GM19351 (cell line): Measurements from ENCODE around the gene NGFR.

ENCODE experiments used
- ATAC-seq: cut with Tn5 transposase; IDR thresholded peaks from one replicate; pipeline ENCODE4 v1.9.1; 2021; ENCODE audit warnings: mild to moderate bottlenecking, moderate library complexity; ENCODE audit not compliant: unreplicated experiment

NGFR gene

GRCh38 chr17:49514071-49514721 lies 19.1 kb downstream of the NGFR start:
- no peak for ATAC-seq

DNA sequence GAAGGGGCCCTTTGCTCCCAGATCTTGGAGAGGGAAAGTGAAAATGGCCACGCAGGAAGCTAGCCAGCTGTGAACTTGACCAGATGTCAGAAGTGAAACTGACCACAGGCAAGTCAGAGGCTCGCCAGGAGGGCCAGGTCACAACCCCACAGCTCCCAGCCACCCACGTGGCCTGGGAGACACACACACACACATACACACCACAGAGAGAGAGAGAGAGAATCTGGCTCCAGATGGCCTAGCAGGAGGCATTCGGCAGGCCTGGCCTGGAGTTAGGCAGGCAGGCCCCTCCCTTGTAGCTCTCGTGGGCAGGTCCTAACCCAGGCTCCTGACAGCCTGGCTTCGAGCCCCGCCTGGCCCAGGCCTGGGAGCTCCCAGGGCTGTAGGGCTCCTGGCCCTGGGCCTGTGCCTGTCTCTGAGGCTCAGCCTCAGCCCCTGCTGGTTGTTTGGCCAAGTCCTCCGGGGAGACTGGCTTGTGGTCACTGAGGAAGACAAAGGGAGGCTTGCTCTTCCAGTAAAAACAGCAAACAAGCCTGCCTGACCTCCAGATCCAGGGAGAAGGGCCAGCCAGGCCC lies 20.2 kb downstream of the NGFR start:
- ATAC-seq: peak; percentile 86

DNA sequence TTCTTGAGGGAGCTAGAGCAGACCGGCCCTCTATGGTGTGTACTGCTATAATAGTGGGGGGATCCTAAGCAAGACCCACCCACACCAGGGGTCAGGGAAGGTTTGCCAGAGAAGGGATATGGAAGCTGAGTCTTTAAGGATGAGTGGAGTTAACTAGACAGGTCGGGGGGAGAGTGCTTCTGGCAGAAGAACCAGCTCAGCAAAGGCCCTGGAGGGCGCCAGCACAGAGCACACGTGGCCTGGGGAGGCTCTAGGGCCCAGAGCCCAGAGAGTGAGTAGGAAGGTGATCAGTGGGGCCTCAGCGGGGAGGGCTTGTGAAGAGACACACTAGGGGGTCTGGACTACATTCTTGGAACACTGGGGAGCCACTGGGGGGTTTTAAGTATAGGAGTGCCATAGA lies 21.1 kb downstream of the NGFR start:
- no peak for ATAC-seq

- no peak for ATAC-seq
Observed at GRCh38 chr17:49518346-49519078, 23.4 kb downstream of the NGFR start.

GRCh38 chr17:49519781-49520180 lies 24.7 kb downstream of the NGFR start:
- ATAC-seq: no peak

- no peak for ATAC-seq
Observed at GRCh38 chr17:49520386-49521087, 25.4 kb downstream of the NGFR start.

- ATAC-seq: no peak
Observed at GRCh38 chr17:49521088-49521450, 26.0 kb downstream of the NGFR start.

GRCh38 chr17:49521471-49522356 lies 26.6 kb downstream of the NGFR start:
- ATAC-seq: no peak

DNA sequence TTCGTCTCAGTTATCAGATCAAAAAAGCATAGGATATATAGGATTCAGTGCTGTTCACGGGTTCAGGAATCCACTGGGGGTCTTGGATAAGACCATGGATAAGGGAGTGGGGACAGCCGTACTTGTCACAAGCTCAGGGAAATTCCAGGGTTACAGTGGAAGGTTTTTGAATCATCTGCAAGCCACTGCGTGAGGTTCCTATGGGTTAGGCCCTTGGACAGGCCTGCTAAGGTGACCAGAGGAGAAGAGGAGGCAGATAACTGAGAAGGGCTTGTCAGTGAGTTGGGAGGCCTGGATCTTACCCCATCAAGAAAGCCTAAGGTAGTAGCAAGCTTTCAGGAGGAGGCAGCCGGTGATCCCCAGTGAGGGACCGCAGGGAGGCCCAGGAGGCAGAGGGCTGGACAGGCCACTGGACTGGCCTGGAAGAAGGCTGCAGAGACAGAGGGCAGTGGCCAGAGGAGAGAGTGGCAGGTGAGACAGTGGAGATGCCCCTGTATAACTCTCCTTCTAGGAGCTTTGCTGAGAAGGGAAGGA lies 27.3 kb downstream of the NGFR start:
- ATAC-seq: no peak

DNA sequence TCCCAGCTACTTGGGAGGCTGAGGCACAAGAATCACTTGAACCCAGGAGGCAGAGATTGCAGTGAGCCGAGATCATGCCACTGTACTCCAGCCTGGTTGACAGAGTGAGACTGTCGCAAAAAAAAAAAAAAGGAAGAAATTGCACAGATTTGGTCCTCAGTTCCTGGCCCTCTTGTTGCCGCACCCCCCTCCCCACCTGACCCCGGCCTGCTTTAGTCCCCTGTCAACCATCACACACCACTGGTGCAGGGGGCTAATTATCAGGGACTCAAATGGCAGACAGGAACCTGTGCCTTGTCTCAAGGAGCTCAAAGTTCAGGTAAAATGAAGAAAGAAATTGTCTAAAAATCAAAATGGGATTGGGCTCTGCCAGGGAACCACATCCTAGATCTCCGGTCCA lies 28.1 kb downstream of the NGFR start:
- no peak for ATAC-seq

DNA sequence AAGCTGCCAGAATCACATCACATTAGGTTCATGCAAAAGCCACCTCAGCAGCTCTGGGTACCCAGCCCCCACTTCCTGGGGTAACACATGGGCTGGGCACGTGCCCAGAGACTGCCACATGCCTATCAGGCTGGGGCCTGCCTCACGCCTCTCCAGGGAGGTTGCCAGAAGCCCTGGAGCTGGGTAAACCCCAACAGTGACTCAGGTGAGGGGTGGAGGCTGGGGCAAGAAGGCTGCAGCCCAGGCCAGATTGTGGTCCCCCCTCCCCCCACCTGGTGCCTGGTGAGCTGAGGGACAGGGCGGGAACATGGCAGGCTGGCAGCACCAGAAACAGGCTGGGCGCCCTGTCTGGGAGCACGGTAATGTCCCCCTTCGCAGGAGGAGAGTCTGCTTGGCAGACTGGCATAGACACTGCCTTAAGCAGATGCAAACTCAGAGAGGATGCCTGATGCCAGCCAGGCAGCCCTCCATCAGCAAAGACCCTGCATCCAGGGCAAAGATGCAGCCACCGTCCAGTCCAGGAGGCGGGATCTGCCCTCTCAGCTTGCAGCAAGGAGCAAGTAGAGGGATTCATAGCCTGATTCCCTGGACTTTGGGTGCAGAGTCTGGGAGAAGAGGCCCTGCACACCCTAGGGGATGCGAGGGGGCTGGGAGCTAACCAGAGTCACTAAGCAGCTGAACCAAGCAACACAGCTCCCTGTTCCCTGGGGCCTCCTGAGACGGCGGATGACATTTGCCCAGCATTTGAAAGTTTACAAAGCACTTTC lies 28.8 kb downstream of the NGFR start:
- ATAC-seq: no peak

DNA sequence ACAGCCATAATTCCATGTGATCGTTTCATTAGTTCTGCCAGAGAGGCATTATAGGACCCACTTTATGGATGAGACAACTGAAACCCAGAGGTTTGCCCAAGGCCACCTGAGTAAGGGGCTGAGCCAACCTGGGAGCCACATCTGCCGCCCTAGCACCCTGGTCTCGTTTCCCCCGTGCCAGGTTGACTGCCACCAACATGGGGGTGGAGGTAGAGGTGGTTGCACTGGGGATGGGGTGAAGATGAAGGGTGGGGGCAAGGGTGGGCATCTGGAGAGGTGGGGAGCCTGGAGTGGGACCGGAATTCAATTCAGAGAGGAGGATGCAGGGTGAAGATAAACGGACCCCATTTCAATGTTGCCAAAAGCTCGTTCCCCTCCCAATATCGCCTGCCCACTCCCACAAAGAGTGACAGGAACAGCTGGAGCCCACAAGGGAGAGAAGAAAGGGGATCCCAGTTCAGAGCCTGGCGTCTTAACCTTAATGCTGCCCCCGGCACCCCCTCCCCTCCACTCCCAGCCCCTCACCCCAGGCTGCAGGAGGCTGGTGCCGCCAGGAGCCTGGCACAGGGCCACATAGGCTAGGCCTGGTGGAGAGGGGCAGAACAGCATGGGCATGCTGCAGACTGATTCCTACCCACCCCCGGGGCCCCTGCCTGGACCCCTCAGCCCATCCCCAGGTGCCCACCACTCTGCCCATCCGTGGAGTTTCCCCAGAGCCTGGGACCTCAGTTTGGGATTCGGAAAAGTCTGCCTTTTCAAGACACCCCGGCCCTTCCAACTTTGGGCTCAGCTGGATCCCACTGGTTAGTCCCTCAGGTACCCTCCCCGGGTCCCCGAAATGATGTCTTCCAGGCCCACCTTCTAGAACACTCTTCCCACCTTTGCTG lies 29.6 kb downstream of the NGFR start:
- ATAC-seq: no peak

GRCh38 chr17:49525831-49526741 lies 31.0 kb downstream of the NGFR start:
- ATAC-seq: no peak

DNA sequence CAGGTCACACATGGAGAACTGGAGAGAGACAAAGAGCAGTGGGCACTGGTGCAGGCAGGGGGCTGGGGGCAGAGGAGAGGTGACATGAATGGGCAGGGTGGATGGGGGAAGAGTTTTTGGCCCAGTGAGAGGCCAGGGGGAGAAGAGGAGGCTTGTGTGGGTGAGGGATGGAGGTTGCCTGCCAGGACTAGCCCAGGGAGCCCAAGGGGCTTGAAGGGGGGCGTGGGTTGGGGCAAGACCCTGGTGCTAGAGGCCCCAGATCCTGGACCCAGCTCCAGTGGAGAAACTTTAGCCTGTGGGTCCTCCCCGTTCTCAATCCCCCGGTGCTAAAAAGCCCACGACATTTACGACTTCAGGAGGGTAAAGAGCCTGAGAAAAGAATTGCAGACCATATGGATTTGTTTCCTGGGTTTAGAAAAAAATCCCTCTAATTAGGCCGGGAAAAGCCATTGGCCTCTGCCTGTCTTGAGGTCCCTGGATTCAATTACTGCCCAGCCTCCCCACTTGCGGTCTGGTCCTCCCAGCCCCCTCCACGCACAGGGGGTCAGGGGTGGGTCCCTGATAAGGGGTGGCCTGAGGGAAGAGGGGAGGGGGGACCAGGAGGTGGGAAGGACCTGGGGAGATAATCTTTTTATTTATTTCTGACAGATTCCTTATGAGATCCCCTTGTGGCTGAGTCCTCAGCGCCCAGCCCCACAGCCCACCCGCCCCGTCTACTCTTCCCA lies 33.0 kb downstream of the NGFR start:
- no peak for ATAC-seq

GRCh38 chr17:49528966-49529365 lies 33.9 kb downstream of the NGFR start:
- ATAC-seq: no peak

DNA sequence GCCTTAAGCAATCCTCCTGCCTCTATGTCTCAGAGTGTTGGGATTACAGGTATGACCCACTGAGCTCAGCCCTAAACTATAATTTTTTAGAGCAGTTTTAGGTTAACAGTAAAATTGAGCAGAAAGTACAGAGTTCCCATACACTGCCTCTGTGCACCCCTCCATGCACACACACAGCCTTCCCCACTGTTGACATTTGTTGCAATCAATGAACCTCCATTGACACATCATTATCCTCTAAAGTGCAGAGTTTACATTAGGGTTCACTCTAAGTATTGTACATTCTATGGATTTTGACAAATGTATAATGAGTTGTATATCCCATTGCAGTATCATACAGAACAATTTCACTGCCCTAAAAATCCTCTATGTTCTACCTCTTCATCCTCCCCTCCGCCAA lies 35.0 kb downstream of the NGFR start:
- ATAC-seq: no peak

- ATAC-seq: no peak
Observed at GRCh38 chr17:49543860-49544259, 48.8 kb downstream of the NGFR start.
